Neural cell (in vitro differentiated cells): Measurements from ENCODE around the gene FKRP. TPM values are rescaled to one million over a fixed set of nuclear protein-coding genes. Genes with fewer than 3 reads are reported as not detected.

Experiments
- H2AFZ ChIP-seq: fragments of 200-600, 300-800 bp; sonication (generic), shearing (Covaris generic); 2 replicates; pipeline ENCODE4 v1.6.0; 2014; ENCODE audit warnings: low read depth, mild to moderate bottlenecking, antibody characterized with exemption, low read length, moderate library complexity
- H3F3A ChIP-seq: fragments of 200-600 bp; shearing (Covaris generic); 2 replicates; pipeline ENCODE4 v1.6.1; 2016; ENCODE audit warnings: mild to moderate bottlenecking, moderate library complexity, mixed read lengths, antibody characterized with exemption, low read length; ENCODE audit not compliant: insufficient read depth, poor library complexity, severe bottlenecking
- H3K27ac ChIP-seq: fragments of 200-600, 300-800 bp; sonication (generic), shearing (Covaris generic); 2 replicates; pipeline ENCODE4 v1.5.1; 2014; ENCODE audit warnings: mild to moderate bottlenecking, low read length, moderate library complexity
- H3K27me3 ChIP-seq: fragments of 300-800, 200-600 bp; sonication (generic), shearing (Covaris generic); 2 replicates; pipeline ENCODE4 v1.6.0; 2014; ENCODE audit warnings: mild to moderate bottlenecking, low read depth, low read length, moderate library complexity; ENCODE audit not compliant: insufficient read depth
- H3K36me3 ChIP-seq: fragments of 300-800, 200-600 bp; sonication (generic), shearing (Covaris generic); 2 replicates; pipeline ENCODE4 v1.5.1; 2014; ENCODE audit warnings: mild to moderate bottlenecking, antibody characterized with exemption, low read length, moderate library complexity; ENCODE audit not compliant: insufficient read depth
- H3K4me2 ChIP-seq: fragments of 300-800, 200-600 bp; sonication (generic), shearing (Covaris generic); 2 replicates; pipeline ENCODE4 v1.6.0; 2014; ENCODE audit warnings: mild to moderate bottlenecking, low read length
- H3K4me3 ChIP-seq: fragments of 300-800, 200-600 bp; sonication (generic), shearing (Covaris generic); 2 replicates; pipeline ENCODE4 v1.5.1; 2014; ENCODE audit warnings: mild to moderate bottlenecking, low read length, moderate library complexity
- H3K79me2 ChIP-seq: fragments of 200-600 bp; shearing (Covaris generic); replicated peaks from 2 replicates; pipeline ENCODE4 v1.6.0; 2014; ENCODE audit warnings: mild to moderate bottlenecking, low read length, moderate library complexity; ENCODE audit not compliant: insufficient read depth
- H3K9ac ChIP-seq: fragments of 300-800, 200-600 bp; sonication (generic), shearing (Covaris generic); 2 replicates; pipeline ENCODE4 v1.6.1; 2016; ENCODE audit warnings: mild to moderate bottlenecking, low read length, mixed read lengths
- H3K9me2 ChIP-seq: fragments of 200-600 bp; shearing (Covaris generic); 2 replicates; pipeline ENCODE4 v1.6.1; 2016; ENCODE audit warnings: mild to moderate bottlenecking, low read length, mixed read lengths; ENCODE audit not compliant: insufficient read depth
- H3K9me3 ChIP-seq: fragments of 200-600, 300-800 bp; sonication (generic), shearing (Covaris generic); 2 replicates; pipeline ENCODE4 v1.6.1; 2016; ENCODE audit warnings: mild to moderate bottlenecking, mixed run types, low read length, moderate library complexity, mixed read lengths
- H4K20me1 ChIP-seq: fragments of 200-600 bp; shearing (Covaris generic); 2 replicates; pipeline ENCODE4 v1.6.1; 2016; ENCODE audit warnings: mild to moderate bottlenecking, mixed run types; ENCODE audit not compliant: insufficient read depth
- EP300 ChIP-seq: fragments of 450-650 bp; conservative IDR thresholded peaks from 2 replicates; pipeline ENCODE4 v1.6.1; 2014; ENCODE audit warnings: antibody characterized with exemption, mild to moderate bottlenecking, moderate library complexity; ENCODE audit not compliant: poor library complexity, severe bottlenecking
- EZH2 ChIP-seq: fragments of 200-600, 300-800 bp; shearing (Covaris generic), sonication (generic); IDR thresholded peaks from 2 replicates; pipeline ENCODE4 v1.6.1; 2014; ENCODE audit warnings: antibody characterized with exemption, low read length, borderline replicate concordance, mild to moderate bottlenecking; ENCODE audit not compliant: insufficient read depth, poor library complexity, severe bottlenecking
- MXI1 ChIP-seq: fragments of 450-650 bp; conservative IDR thresholded peaks from 2 replicates; pipeline ENCODE4 v1.6.1; 2014; ENCODE audit warnings: antibody characterized with exemption, mild to moderate bottlenecking; ENCODE audit not compliant: poor library complexity, severe bottlenecking
- POLR2AphosphoS5 ChIP-seq: IDR thresholded peaks from 2 replicates; pipeline ENCODE4 v1.6.1; 2012
- RAD21 ChIP-seq: fragments of 450-650 bp; conservative IDR thresholded peaks from 2 replicates; pipeline ENCODE4 v1.6.1; 2014; ENCODE audit warnings: antibody characterized with exemption, mild to moderate bottlenecking, moderate library complexity
- SMC3 ChIP-seq: fragments of 450-650 bp; conservative IDR thresholded peaks from 2 replicates; pipeline ENCODE4 v1.6.1; 2014; ENCODE audit warnings: antibody characterized with exemption, mild to moderate bottlenecking, moderate library complexity; ENCODE audit not compliant: poor library complexity
- TAF1 ChIP-seq: IDR thresholded peaks from 2 replicates; pipeline ENCODE4 v1.6.1; 2012; ENCODE audit warnings: low read depth
- polyA plus RNA-seq: library from polyadenylated mRNA; depleted of rRNA; stranded (reverse); fragments of >200 nt; gene quantifications from 2 replicates; pipeline ENCODE4 v1.2.3, GENCODE V29; 2014
- TF ChIP-seq, protein P1 (sequence below): fragments of 450-650 bp; IDR thresholded peaks from 2 replicates; pipeline ENCODE4 v1.5.1; 2014; ENCODE audit warnings: antibody characterized with exemption, mild to moderate bottlenecking, moderate library complexity; ENCODE audit not compliant: poor library complexity, severe bottlenecking
- TF ChIP-seq, protein P2 (sequence below): IDR thresholded peaks from 2 replicates; pipeline ENCODE4 v1.6.1; 2012; ENCODE audit warnings: borderline replicate concordance

Gene FKRP
- polyA plus RNA-seq, 1 donor from 2014 or later = 27.8 TPM

DNA sequence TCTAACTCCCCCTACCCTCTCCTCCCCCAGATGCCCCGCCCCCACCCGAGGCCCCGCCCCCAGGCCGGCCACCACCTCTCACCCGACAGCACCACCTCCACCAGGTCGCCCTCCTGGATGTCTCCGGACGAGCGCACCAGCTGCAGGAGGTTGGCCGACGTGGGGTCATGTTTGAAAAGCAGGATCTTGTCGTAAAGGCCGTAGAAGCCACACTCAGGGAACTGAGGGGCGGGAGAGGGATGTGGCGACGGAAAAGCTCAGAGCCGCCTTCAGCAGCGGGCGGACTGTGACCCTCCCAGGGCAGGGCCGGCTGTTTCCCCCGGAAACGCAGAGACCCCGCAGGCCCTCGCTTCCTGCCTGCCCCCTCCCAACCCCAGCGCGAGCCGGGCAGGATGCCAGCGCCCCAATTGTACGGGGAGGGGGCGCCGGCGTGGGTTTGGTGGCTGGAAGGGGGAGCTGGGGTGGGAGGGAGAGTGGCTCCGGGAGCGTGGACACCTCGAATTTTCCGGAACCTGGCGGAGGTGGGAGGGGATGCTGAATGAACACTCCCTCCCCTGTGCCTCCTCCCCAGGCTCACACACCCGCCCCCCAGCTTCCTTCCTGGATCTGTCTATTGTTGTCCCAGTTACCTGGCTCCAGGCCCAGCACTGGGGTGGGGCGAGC lies 31.9 kb upstream of the FKRP start:
- no peak overlapping the region for H3K9ac ChIP-seq
- H4K20me1 ChIP-seq = no peaks in the 10 kb centered on the region
- no peak overlapping the region for H3K4me3 ChIP-seq
- no peak overlapping the region for H3K4me2 ChIP-seq
- H3K9me3 ChIP-seq = no peaks in the 10 kb centered on the region
- no peak overlapping the region for H3K27ac ChIP-seq
- H3K79me2 ChIP-seq = no peaks in the 10 kb centered on the region
- no peak for TF ChIP-seq EP300
- TF ChIP-seq EZH2 = no peak
- TF ChIP-seq, protein P1, sequence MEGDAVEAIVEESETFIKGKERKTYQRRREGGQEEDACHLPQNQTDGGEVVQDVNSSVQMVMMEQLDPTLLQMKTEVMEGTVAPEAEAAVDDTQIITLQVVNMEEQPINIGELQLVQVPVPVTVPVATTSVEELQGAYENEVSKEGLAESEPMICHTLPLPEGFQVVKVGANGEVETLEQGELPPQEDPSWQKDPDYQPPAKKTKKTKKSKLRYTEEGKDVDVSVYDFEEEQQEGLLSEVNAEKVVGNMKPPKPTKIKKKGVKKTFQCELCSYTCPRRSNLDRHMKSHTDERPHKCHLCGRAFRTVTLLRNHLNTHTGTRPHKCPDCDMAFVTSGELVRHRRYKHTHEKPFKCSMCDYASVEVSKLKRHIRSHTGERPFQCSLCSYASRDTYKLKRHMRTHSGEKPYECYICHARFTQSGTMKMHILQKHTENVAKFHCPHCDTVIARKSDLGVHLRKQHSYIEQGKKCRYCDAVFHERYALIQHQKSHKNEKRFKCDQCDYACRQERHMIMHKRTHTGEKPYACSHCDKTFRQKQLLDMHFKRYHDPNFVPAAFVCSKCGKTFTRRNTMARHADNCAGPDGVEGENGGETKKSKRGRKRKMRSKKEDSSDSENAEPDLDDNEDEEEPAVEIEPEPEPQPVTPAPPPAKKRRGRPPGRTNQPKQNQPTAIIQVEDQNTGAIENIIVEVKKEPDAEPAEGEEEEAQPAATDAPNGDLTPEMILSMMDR = no peak
- TF ChIP-seq, protein P2, sequence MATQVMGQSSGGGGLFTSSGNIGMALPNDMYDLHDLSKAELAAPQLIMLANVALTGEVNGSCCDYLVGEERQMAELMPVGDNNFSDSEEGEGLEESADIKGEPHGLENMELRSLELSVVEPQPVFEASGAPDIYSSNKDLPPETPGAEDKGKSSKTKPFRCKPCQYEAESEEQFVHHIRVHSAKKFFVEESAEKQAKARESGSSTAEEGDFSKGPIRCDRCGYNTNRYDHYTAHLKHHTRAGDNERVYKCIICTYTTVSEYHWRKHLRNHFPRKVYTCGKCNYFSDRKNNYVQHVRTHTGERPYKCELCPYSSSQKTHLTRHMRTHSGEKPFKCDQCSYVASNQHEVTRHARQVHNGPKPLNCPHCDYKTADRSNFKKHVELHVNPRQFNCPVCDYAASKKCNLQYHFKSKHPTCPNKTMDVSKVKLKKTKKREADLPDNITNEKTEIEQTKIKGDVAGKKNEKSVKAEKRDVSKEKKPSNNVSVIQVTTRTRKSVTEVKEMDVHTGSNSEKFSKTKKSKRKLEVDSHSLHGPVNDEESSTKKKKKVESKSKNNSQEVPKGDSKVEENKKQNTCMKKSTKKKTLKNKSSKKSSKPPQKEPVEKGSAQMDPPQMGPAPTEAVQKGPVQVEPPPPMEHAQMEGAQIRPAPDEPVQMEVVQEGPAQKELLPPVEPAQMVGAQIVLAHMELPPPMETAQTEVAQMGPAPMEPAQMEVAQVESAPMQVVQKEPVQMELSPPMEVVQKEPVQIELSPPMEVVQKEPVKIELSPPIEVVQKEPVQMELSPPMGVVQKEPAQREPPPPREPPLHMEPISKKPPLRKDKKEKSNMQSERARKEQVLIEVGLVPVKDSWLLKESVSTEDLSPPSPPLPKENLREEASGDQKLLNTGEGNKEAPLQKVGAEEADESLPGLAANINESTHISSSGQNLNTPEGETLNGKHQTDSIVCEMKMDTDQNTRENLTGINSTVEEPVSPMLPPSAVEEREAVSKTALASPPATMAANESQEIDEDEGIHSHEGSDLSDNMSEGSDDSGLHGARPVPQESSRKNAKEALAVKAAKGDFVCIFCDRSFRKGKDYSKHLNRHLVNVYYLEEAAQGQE = no peak
- no peak for TF ChIP-seq RAD21
- TF ChIP-seq SMC3 = no peak
- no peak for TF ChIP-seq TAF1
- TF ChIP-seq MXI1 = no peak
- no peak for TF ChIP-seq POLR2AphosphoS5
- no peaks in the 10 kb centered on the region for H3K27me3 ChIP-seq
- no peak overlapping the region for H2AFZ ChIP-seq
- H3K9me2 ChIP-seq = no peaks in the 10 kb centered on the region
- H3F3A ChIP-seq = no peaks in the 10 kb centered on the region
- no peaks in the 10 kb centered on the region for H3K36me3 ChIP-seq

DNA sequence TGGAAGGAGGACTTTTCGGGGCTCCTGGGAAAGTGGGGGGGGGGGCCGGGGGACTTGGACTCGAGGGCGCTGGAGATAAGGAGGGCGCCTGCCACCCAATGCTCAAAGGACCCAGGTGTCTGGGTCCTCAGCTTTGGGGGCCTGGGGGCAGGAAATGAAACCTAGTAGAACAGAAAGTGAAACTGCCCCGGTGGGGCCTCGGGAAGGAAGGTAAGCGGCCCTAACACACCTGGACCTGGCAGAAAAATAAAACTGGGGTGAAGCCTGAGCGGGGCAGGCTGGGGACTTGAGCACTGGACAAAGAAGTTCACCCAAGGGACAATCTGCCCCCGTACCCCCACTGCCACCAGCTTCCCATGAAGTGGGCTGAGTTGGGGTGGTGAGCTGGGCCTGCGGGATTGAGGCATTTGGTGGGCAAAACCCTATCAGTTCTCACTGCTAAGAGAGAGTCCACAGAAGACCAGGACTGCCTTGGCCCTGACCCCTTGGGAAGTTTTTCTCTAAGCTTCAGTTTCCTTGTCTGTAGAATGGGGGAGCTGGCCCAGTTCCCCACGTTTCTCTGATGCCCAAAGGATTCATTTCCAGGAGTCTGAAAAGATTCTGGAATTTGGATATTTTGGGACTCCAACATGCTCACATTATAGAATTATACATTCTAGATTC lies 31.3 kb upstream of the FKRP start:
- TF ChIP-seq SMC3 = no peak
- TF ChIP-seq POLR2AphosphoS5 = no peak
- TF ChIP-seq, protein P1 = no peak
- TF ChIP-seq EZH2 = no peak
- TF ChIP-seq, protein P2 = no peak
- TF ChIP-seq TAF1 = no peak
- no peak for TF ChIP-seq RAD21
- no peak for TF ChIP-seq MXI1
- no peak for TF ChIP-seq EP300

More for the DNA sequence above, 31.3 kb upstream of the FKRP start:
- no peaks in the 10 kb centered on the region for H3F3A ChIP-seq
- H3K9me3 ChIP-seq = no peaks in the 10 kb centered on the region
- H3K4me2 ChIP-seq = no peak overlapping the region
- H3K9ac ChIP-seq = no peak overlapping the region
- H4K20me1 ChIP-seq = no peaks in the 10 kb centered on the region
- no peaks in the 10 kb centered on the region for H3K36me3 ChIP-seq
- no peak overlapping the region for H2AFZ ChIP-seq
- H3K4me3 ChIP-seq = no peak overlapping the region
- H3K79me2 ChIP-seq = no peaks in the 10 kb centered on the region
- H3K9me2 ChIP-seq = no peaks in the 10 kb centered on the region
- H3K27me3 ChIP-seq = no peaks in the 10 kb centered on the region
- H3K27ac ChIP-seq = no peak overlapping the region
